Measurements from ENCODE around the gene CHGA. TPM values are rescaled to one million over a fixed set of nuclear protein-coding genes. Genes with fewer than 3 reads are reported as not detected.

Gene CHGA
- total RNA-seq, 1 experiment from 2014 or later: not detected

DNA sequence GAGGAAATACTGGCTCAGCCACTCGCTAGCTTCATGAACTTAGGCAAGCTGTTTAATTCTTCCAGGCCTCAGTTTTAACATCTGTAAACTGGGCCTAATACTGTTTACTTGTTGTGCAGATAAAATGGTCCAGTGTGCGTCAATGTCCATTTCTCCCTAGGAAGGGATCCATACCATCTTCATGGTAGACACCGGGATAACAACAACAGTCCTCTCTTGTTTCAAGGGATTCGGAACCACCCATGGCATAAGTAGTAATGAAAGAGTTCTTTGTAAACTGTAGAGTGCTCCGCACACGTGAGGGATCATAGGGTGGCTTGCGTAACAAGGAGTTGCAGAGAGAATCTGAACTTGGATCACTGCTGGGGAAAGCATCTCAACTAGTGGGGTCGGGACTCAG is 17.3 kb upstream of the CHGA start:
- DNase-seq (ENCODE audit: low spot score): no peak

DNA sequence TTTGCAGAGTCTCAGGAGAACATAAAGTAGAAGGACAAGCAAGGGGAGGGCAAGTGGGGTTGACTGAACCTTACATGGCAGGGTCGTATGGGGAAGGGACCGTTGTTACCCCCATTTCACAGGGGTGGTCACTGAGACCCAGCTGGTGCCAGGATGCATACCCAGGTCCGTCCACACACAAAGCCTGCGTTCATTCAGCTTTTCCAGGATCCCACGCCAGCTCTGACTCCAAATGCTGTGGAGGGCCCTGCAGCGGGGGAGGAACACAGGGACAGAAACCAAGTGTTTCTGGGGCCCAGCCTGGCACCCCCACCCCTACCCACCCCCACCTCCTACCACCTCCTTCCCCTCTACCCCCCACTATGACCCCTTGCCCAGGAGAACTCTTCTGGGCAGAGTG is 16.5 kb upstream of the CHGA start:
- DNase-seq (ENCODE audit: low spot score): no peak

DNA sequence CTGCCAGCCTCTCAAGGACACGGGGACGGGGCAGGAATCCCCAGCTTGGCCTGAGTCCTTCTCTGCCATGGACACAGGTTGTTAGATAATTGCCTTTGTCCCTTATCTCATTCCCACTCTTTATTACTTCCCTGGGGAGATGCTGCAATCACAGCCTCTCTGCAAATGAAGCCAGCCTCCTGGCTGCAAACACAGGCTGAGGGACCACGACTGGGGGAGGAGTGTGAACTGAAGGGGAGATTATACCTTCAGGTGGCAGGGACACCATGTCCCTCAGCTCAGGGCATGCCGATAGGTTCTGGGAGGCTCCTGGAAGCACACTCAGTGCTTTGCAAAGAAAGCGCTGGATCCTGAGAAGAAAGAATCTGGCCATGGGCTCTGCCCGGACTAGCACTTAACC is 16.1 kb upstream of the CHGA start:
- no peak for DNase-seq (ENCODE audit: low spot score)

DNA sequence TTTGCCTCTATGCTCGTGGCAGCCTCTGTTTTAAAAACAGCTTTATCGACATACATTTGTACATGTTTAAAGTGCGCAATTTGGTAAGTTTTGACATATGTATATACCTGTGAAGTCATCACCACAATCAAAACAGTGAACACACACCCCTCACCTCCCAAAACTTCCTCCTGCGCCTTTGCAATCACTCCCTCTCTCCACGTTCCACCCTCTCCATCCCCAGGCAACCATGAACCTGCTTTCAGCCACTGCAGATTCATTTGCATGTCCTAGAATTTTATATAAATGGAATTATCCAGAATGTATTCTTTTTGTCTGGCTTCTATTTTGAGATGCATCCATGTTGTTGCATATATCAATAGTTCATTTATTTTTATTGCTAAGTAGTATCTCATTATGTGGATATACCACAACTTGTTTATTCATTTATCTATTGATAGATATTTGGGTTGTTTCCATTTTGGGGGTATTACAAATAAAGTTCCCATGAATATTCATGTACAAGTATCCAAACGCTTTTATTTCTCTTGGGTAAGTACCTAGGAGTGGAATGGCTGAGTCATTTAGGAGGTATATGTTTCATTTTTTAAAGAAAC is 15.5 kb upstream of the CHGA start:
- DNase-seq (ENCODE audit: low spot score): no peak

DNA sequence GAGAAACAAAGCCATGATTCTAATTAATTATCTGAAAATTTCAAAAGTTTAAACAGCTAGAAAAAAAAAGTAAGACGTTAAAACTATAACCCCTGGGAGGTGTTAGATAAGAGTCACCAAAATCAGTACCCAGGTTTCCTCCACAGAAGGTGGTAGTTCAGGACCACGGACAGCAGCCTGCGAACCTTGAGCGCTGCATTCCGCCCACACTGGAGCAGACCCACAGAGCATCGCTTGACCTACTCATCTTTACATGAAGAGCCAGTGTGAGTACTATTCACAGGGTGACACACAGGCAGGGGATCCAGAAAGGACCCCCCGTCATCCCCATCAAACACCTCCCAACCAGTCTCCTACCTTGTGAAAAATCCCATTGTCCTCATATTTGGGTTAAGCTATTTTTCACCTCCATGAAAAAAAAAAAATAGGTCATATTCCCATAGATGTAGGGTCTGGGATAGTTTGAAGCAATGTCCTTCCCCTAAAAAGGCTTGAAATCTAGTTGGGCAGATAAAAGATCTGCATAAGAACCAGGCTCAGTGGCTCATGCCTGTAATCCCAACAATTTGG is 8.8 kb upstream of the CHGA start:
- no peak for DNase-seq (ENCODE audit: low spot score)

DNA sequence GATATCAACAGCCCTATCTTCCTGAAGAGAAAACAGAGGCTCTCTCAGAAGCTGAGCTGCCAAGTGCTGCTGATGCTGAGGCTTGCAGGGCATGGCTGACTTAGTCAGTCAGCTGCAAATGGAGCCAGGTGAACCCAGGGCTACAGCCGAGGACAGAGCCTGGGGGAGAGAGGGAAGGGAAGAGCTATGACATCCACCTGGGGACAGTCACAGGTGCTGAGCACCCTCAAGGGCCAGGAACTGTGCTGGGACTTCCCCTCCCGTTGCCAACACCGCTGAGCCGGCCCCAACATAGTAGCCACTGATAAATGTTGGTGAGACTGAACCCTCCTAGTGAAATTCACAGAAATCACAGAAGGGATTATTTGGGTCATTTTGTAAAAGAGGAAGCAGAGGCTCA is 6.7 kb upstream of the CHGA start:
- no peak for DNase-seq (ENCODE audit: low spot score)

DNA sequence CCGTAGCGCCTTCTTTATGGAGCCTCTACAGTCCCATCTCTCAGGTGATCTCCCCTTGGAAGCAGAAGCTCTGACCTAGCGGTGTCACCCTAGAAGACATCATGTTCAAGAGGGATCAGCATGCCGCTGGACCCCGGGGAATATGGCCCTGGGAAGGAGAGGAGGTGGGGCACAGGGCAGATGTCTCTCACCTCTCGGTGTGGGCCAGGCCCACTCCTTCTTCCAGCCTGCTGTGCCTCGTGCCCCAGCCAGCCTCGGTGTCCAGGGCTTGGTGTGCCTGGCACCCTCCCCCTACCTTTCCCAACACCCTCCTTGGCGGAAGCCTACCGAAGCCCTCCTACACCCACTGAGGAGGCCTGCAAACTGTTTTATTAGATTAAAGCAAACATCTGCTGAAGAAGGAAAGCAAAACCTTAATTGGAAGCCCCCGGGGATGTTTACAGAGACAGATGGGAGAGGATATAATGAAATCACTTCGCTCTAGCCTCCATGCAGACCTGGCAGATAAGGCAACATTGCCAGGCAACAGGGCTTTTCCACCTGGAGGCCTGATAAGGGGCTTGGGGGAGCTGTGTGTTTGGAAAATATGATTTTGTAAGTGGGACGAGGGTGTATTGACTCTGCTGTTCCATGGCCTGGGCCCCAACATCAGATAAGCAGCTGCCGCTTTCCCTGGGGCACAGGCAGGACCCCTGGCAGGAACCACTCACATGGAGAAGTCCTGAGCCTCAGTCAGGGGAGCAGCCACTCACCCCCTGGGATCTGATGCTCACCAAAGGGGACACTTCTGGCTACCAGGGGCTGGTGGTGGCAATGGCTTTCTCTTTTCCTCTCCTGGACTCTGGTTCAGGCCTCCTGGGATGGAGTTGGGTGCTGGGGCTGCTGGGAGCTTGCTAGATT is 5.7 kb upstream of the CHGA start:
- DNase-seq (ENCODE audit: low spot score): no peak

DNA sequence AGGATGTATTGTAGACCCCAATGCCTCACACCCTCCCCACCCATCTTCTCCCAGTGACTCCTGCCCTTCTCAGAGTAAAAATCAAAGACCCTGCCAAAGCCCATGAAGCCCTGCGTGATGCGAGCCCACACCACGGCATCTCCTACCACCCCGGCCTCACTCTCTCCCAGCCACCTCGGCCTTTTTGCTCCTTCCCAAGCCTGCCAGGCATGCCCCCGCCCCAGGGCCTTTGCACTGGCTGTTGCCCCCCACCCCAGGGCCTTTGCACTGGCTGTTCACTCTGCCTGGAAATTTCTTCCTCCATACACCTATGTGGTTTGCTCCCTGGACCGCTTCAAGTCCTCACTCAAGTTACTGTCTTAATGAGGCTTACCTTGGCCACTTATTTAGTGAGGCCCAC is 5.0 kb upstream of the CHGA start:
- no peak for DNase-seq (ENCODE audit: low spot score)

DNA sequence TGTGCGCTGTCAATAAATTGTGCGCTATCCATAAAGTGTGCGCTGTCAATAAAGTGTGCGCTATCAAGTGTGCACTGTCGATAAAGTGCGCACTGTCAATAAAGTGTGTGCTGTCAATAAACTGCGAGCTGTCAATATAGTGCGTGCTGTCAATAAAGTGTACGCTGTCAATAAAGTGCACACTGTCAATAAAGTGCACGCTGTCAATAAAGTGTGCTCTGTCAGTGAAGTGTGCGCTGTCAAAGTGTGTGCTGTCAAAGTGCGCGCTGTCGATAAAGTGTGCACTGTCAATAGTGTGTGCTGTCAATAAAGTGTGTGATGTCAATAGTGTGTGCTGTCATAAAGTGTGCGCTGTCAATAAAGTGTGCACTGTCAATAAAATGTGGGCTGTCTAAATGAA is 2.9 kb upstream of the CHGA start:
- no peak for DNase-seq (ENCODE audit: low spot score)

DNA sequence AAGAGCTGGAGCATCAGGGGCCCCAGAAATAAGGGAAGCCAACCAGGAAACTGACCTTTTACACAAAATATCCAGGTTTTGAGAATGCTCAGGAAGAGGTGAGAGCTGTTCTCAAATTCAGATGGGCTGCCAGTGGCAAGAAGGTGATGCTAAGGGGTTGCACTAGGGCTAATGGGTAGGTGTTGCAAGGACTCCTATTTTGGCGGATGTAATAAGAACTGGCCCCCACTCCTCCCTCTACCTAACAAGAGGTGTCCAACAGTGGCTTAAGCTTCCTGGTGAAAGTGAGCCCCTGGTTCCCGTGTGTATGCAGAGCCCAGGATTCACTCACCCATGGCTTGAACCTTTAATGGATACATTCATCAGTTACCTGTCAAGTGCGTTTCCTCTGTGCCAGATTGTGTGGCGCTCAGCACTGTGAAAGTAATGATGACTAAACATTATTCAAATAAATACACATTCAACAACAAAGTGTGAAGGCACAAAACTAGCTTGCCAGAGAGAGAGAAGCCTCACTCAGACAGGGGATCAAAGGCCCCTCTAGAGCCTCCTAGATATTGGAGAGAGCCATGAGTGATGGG is 705 bp upstream of the CHGA start:
- DNase-seq (ENCODE audit: low spot score): no peak

DNA sequence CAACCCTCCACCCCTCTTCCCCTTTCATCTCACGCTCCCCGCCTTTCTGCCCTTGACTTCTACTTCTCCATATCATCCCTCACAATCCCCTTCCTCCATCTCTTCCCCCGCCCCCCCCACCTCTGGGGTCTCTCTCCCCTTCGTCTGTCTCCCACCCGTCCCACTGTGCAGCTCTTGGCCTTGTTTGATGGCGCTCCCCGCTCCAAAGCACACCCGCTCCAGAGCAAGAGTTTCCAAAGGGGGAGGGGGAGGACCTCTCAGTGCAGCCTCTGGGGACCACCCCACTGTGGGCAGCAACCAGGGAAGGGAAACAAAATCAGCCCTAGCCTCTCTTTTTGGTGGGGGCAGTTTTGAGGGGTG is 774 bp downstream of the CHGA start:
- DNase-seq (ENCODE audit: low spot score): no peak

DNA sequence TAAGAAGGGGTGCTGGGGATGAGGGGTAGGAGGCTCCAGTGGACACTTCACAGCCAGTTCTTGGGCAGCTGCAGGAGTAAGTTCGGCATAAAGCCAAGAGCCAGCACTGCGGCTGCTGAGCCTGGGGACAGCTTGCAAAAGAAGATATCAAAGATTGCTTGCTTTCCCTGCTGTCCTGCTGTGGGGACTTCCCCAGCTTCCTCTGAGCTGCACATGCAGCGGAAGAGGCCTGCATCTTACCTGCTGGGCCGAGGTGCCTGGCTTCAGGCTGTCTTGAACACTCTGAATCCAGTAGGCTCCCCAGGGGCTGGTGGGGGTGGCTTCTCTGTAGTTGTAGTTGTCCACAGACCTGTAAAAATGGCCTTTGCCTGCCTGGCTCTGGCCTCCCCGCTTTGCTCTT is 1.3 kb downstream of the CHGA start:
- no peak for DNase-seq (ENCODE audit: low spot score)

DNA sequence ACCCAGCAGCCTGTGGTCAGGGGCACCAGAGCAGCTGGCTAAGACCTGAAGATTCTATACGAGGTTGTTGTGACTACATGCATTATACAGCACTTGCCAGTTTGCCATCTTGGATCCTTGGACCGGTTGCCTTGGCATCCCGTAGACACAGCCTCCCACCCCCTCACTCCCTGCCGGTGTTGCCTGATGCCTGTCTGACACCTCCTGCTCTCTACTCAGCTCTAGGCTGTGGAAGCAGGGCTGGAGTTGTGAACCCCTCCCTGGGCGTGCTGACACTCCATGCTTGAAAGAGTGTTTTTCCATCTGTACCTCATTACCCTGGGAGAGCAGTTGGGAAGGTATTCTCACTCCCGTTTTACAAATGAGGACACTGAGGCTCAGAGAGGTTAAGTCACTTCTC is 2.5 kb downstream of the CHGA start:
- no peak for DNase-seq (ENCODE audit: low spot score)

DNA sequence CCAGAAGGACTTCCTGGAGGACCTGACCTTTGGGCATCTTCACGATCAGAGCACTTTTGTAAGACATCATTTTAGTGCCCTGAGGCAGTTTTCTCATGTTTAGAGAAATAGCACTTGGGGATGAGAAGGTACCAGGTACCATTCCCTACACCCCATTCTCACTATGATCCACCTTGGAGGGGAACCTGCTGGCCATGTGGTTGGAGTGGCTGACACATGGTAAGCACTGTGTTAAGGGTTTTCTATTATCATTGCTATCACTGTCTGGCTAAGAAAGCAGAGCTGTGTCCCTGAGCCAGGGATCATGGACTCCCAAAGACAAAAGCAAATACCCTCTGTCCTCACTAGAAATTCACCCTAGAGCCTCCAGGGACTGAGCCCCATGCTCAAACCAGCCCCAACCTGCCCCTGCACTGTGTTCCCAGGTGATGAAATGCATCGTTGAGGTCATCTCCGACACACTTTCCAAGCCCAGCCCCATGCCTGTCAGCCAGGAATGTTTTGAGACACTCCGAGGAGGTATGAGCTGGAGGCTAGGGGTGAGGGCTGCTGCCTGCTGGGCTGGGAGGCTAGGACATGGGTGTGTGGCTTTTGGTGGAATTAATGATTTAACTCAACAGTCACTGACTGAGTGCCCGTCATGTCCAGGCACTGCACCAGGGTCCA is 3.4 kb downstream of the CHGA start:
- DNase-seq (ENCODE audit: low spot score): no peak

DNA sequence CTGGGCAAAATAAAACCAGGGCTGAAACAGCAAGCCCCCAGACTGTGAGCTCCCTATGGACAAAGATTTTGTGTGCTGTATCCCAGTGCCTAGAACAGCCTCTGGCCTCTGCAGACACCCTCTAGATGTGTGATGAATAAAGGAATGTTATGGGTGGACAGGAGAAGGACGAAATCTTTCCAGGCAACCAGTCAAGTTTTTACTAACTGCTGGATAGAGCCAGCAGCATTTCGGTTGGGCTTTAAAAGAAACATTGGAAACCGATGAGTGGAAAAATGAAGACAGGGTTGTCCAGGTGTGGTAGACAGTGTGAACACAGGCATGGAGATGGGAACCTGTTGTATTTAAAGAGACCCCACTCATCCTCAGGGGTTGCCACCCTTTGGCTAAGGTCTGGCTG is 4.0 kb downstream of the CHGA start:
- no peak for DNase-seq (ENCODE audit: low spot score)

DNA sequence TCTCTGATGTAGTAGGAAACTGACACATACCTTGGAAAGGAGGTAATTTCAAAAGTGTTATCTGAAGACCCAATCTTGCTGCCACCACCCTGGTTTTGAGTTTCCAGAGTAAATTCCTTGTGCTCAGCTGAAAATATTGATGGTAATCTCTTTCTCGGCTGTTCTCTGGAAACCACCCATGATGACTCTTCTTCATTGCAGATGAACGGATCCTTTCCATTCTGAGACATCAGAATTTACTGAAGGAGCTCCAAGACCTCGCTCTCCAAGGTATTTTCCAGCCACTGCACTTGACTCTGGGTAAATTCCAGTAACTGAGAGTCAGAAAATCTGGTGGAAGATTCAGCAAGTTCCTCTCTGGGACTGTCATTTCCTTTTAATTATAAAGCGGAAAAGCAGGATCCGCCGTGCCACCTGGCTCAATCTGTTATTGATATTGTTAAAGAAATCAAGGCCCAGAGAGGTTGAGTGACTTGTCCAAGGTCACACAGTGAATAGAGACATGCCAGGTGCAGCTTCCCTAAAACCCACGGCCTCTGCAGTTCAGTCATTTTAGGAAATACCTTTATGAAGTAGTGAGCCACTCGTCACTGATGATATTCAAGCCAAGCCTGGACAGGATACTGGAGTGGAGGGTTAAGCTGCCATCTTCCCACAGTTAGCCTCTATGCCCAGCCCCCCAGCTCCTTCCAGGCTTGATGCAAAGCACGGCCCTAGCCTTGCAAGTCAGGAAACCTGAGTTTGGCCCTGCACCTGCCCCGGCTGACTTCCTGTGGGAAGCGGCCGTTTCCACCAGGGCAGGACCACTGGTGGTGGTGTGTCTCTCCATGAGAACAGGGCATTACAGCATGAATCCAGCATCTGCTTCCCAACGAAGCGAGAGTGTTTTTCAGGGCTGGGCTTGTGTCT is 4.7 kb downstream of the CHGA start:
- no peak for DNase-seq (ENCODE audit: low spot score)

DNA sequence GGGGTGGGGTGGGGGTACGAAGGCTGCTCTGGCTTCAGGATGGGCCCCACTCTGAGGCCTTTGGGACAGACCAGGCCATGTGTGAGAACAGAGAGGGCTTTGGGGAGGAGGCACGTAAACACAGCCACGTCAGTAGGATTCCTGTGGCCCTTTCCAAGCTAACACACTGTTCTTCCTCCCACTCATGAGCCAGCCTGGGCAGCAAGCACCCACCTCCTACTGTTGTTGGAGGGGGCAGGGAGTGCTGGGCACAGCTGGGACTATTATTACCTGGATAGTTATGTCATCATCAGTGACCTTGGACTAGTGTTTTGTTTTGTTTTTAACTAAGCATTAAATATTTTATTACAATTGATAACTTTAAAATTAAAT is 5.3 kb downstream of the CHGA start:
- no peak for DNase-seq (ENCODE audit: low spot score)

DNA sequence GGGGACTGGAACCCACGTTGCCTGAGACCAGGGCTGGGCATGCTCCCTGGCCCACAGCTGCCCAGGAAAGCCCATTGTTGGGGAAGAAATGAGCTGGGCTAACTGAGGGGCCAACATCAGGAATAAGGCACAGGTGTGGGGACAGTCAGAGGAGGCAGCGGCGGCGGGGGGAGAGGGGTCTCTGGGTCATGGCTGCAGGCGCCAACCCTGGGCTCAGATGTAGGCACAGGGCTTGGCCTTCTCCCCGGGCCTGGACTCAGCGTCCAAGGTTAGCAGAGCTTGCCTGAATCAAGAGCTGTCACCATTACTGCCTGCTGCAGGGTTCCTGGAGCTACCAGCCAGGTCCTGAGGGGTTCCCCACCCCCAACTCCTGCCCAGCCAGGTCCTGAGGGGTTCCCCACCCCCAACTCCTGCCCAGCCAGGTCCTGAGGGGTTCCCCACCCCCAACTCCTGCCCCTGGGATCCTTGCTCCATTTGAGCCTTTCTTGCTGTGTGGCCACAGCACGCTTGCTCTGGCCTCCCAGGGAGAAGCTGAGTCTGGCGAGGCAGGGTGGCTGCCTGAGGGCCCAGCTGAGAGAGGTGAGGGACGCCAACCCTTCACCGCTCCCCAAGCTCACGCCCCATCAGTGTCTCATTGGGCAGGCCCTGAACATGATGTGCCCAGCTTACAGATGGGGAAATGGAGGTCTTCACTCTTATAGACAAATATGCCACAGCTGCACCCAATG is 6.2 kb downstream of the CHGA start:
- DNase-seq (ENCODE audit: low spot score): no peak

DNA sequence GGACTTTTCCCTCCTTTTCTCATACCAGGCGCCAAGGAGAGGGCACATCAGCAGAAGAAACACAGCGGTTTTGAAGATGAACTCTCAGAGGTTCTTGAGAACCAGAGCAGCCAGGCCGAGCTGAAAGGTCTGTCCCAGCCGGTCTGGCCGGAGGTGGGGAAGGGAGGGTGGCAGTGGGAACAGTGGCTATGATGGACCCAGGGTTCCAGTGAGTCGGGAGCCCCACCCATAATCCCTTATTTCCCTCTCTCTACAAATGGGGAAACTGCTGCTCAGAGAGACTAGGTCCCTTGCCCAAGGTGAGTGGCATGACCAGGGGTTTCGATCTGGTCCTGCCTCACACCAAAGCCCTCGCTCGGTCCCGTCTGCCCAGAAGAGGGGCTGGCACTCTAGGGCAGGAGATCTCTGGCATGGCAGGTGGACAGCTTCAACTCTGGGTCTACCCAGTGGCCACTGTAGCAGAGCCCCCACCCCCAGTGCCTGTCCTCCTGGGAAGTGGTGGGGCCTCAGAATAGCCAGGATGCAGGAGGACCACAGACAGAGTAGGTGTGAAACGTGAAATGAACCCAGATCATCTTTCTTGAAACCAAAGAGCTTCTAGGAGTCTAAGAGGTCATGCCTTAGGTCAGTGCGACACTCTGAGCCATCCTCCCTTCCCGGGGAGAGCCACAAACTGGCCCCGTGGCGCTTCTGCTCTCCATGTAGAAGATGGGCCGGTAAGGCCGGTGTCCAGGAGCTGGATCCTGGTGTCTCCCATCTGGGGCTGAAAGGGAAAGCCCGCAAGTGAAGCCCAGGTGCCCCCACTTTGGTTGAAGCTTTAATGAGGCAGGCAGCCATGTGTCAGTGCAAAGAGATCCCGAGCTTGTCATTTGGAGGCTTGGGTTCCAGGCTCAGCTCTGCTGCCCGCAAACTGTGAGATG is 7.0 kb downstream of the CHGA start:
- no peak for DNase-seq (ENCODE audit: low spot score)
